GM18951 (cell line): Measurements from ENCODE around the gene BOLA3.

Source experiments
- POLR2A ChIP-seq: IDR thresholded peaks from 4 replicates; pipeline ENCODE4 v1.6.1; 2011; ENCODE audit warnings: mild to moderate bottlenecking; ENCODE audit not compliant: insufficient read length, insufficient read depth; ENCODE audit errors: extremely low read depth
- in situ Hi-C: fragments of 300-500 bp; cut with MboI; formaldehyde crosslinking; loops from one replicate; pipeline ENCODE4 v1.12.0; 2022; ENCODE audit warnings: low sequenced_read_pairs, mixed read lengths, inconsistent platforms; ENCODE audit not compliant: unreplicated experiment

Gene BOLA3

DNA sequence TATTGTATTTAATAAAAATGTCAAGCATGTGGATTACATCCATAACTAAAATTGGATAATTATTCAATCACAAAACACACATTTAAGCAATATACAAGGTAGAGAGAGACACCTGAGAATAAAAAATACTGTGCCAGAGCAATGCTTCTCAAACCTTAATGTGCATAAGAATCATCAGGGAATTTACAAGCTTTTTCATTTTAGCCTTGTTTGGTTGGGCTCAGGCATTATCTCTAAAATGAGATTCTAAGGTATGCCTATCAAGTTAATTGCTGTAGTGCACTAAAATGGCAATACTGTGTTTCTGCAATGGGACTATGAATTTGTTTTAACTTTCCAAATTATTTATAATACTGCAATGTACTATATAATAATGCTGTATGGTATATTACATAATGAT is 30.0 kb upstream of the BOLA3 start:
- no peak for TF ChIP-seq POLR2A
- in situ Hi-C loops: no loop called here

DNA sequence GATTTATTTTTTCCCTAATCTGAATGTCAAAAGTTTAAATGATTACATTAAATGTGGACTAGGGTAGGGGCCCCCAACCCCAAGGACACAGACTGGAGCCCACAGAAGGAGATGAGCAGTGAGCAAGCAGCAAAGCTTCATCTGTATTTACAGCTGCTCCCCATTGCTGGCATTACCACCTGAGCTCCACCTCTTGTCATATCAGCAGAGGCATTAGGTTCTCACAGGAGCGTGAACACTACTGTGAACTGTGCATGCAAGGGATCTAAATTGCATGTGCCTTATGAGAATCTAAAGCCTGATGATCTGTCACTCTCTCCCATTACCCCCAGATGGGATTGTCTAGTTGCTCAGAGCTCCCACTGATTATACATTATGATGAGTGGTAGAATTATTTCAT is 27.2 kb upstream of the BOLA3 start:
- in situ Hi-C loops: no loop called here
- TF ChIP-seq POLR2A: no peak

DNA sequence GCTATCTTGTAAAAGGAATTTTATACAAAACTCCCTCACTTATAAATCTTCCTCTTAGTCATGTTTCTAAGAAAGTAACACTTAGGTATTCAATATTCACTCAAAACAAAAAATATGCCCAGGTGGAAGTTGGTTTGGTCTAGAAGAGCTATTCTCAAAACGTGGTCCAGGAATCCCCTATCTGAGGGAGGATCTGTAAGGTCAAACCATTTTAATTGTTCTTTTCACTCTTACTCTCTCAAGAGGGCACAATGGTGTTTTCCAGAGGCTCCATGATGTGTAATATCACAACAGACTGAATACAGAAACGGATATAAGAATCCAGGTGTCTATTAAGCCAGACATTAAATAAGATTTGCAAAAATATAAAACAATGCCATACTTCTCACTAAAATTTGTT is 21.0 kb upstream of the BOLA3 start:
- in situ Hi-C loops: no loop called here
- no peak for TF ChIP-seq POLR2A

DNA sequence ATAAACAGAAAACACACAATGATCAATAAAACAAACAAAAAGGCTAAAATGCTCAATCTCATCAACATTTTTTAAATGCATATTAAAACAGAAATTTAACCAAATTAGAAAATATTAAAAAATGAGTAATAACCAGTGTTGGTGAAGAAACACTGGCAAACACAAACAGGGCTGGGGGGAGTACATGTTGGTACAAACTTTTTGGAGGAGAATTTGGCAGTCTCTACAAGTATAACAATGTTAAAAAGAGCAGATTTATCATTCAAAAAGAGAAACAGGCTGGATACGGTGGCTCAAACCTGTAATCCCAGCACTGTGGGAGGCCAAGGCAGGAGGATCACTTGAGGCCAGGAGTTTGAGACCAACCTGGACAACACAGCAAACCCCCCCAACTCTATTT is 17.0 kb upstream of the BOLA3 start:
- no peak for TF ChIP-seq POLR2A
- in situ Hi-C loops: no loop called here

DNA sequence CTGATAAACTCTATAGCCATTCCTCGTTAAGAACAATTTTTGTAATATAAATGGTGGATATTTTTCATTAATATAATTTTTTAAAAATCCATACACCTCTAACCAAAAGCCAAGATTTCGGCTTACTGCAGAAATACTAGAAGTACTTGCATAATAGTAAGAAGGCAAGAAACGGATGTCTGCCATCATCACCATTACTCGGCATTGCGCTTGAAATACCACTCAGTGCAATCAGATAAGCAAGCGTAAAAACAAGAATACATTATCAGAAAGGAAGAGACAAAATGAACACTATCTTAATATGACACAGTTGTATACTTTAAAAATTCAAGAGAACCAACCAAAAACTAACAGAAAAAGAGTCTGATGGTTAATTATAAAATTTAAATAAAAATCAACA is 15.2 kb upstream of the BOLA3 start:
- TF ChIP-seq POLR2A: no peak
- in situ Hi-C loops: no loop called here

DNA sequence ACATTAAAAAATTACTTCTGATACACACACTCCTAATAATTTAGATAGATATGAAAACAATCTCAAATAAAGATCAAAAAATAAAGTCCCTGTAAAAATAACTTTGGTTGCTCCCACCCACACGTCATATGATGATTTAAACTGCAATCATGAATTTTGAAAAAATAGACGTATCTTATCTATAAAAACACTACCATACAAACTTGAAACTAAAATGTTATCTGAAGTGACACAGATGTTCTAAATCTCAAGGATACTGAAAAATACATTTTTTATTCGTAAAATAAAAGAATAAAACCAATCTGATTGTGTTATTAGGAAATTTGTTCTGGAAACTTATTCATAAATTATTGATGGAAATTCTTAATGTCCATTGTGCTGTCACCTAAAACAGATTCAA is 8.1 kb upstream of the BOLA3 start:
- in situ Hi-C loops: no loop called here
- TF ChIP-seq POLR2A: no peak

DNA sequence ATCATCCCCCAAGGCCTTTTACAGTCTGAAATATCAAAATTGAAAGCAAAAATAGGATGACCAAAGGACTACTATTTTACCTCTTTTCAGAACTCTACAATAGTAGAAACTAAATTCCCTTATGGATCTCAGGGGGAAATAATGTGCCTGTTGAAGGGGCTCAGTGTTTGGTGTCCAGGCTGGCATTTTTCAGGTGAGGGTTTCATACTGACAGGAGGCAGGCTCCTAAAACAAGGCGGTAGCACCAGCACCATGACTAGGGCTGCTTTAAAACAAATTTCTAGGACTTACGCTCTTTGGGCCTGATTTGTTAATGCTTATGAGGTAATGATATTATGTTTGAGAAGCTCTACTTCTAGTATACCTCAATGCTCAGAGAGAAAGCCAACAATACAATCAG is 5.2 kb upstream of the BOLA3 start:
- TF ChIP-seq POLR2A: no peak
- in situ Hi-C loops: loop anchor here (5.0 kb wide), 1 partner anchor 326 kb away; the partner anchor contains the start of gene STAMBP

DNA sequence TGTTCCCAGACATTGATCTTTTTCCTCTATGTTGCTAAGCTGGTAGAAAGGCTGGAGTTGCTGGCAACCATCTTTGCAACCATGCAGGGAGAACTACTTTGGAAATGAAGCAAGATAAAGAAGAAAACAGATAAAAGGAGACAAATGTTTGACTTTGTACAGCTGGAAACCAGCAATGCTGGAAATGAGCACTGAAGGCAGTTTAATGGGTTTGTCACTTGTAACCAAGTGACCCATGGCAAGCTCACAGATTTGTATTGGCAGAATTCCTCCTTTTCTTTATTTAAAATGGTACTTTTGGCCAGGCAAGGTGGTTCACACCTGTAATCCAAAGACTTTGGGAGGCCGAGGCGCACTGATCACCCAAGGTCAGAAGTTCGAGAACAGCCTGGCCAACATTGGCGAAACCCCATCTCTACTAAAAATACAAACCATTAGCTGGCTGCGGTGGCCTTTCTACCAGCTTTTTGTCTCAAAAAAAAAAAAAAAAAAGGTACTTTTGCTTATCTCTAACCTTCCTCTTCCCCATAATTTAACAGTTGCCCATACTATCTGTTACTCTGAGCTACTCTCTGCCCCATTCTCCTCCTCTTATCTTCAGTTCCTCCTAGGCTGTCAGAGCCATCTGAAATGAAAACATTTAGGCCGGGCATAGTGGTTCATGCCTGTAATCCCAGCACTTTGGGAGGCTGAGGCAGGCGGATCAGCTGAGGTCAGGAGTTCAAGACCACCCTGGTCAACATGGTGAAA is 2.0 kb upstream of the BOLA3 start:
- in situ Hi-C loops: loop anchor here (5.0 kb wide), 1 partner anchor 322 kb away; the partner anchor contains the start of gene STAMBP
- no peak for TF ChIP-seq POLR2A

DNA sequence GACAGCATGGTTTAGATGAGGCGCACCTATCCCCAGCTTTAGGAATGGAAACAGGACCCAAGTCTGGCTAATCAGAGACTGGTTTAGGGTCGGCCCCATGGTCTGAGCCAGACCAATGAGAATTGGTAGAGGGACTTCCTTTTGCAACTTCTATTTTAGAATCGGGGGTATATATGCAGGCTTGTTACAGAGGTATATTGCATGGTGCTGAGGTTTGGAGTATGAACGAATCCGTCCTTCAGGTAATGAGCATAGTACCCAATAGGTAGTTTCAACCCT is 1.5 kb upstream of the BOLA3 start:
- in situ Hi-C loops: no loop called here
- no peak for TF ChIP-seq POLR2A

DNA sequence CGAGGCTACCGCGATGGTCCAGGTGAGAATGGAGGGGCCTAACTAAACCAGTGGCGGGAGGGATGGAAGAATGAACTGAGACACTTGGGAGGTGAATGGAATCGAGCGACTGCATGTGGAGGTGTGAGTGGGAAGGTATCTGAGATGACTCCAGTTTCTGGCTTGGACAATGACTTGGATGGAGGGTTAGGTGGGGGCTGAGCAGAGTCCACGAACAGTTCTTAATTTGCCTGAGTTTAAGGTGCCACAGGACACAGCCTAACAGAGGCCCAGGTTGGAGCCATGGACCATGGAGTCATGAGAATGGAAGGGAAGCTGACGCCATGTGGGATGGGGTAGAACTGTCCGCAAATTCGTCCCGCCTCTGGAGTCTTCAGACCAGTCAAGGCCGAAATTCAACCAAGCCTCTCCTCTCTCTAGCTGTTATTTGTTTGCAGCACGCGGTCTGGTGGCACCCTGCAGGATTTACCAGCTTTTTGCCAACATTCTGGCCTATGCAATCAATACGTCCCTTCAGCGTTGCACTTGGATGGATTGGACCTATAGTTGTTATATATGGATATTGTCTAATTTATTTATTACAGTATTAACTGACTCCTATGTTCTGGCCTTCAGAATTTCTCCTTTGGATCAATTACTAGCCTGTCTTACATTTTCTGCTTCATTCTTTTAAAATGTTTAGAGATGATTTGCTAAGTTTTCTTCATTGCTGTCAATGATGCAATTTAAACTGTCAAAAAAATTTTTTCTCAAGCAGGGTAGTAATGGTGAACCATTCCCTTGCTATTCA is 940 bp upstream of the BOLA3 start:
- TF ChIP-seq POLR2A: no peak
- in situ Hi-C loops: no loop called here

DNA sequence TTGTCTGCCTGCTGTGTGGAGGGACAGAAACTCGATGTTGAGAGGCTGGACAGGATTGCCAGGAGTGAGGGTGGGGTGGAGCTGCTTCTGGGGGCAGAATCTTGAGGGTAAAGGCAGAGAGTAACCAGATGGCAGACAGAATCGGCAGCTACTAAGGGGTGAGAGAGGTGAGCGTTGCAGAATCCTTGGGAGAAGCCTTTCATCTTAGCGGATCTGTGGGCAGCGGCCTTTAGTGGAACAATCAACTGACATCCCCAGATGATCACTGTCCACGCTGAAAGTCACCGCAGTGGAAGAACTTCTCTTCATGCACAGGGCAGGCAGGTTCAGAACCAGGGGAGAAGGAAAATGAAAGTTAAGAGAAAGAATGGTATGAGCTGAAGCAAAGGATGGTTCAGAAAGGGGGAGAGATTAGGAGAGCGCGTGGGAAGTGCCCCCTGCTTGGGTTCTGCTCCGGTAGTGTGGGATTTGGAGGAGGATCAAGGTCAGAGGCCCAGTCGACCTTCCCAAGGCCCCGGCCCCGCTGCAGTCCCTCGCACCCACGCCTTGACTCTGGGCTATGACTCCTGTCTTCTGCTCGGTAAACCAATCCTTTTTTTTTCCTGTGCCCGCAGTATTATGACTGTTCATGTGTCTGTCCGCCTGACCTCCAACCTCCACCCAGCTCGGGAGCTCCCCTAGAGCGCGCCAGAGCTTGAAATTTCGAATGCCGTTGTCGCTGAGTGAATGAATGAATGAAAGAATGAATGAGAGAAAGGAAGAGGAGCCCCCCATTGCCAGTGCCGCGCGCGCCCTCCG is 584 bp downstream of the BOLA3 start:
- in situ Hi-C loops: no loop called here

DNA sequence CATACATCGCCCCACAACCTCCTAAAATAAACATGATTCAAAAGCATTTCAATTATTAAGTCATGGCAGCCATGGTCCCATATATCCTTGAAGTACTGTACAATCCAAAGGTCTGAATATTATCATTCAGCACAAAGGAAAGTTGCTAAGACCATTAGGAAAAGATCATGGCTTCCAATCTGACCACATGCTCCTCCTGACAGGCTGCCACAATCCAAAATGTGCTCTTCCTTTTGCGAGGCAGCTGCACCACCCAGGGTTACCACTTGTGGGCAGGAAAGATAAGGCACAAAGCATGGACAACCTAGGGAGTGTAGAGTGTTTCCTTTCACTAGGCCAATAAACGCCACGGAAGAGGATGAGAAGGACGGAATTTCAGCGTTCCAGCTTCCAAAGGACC is 5.4 kb downstream of the BOLA3 start:
- no peak for TF ChIP-seq POLR2A
- in situ Hi-C loops: no loop called here

More for the DNA sequence above, 584 bp downstream of the BOLA3 start:
- no peak for TF ChIP-seq POLR2A

DNA sequence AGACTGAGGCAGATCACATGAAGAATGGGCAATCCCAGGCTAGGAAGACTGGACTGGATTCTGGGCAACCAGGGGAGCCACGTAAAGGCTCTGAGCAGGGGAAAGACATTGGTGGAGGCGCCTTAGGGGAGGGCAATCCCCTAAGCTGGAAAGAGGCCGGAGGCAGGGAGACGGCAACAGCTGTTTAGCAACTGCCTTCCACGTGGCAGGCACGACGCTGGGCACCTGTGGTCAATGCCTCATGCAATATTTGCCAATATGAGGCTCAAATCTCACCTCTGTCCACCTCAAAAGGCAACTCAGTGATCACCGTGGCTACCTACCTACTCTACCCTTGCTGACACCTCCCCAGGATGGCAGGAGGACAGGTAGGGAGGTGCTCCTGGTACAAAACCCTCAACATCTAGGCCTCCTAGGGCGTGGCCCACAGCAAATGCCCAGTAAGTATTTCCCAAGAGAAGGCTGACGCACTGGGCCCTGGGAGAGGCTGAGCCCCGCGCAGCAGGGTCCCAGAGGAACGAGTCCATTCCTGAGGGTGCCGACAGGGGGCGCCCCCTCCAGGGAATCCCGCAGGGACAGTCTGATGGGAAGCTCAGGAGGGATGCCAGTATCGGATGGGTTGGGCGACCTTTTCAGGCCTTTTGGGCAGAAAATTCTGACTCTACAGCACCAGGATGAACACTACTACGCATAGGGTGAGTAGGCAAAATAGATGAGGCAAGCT is 8.9 kb downstream of the BOLA3 start:
- no peak for TF ChIP-seq POLR2A
- in situ Hi-C loops: no loop called here
